Activated effector memory CD4-positive, alpha-beta T cell treated with anti-CD3 and anti-CD28 coated beads, Interleukin-2, amount 50 U/mL, for 16 hours (primary cell): Measurements from ENCODE around the gene DIP2C.
"Not testable (repeated sequence)": the region's sequence is repeated elsewhere in the genome, so short reads cannot be mapped to it uniquely, and the experiment has no call there.

Experiments
- DNase-seq: peaks from one replicate; pipeline ENCODE4 v3.0.0-alpha.2; 2020

DIP2C gene

GRCh38 chr10:397321-398068, 292.0 kb downstream of the DIP2C start:
- DNase-seq, result no peak

GRCh38 chr10:396535-397220, 292.8 kb downstream of the DIP2C start:
- DNase-seq, result no peak

GRCh38 chr10:396107-396506, 293.4 kb downstream of the DIP2C start:
- DNase-seq, result no peak

- no peak for DNase-seq
Measured at GRCh38 chr10:395665-396064, 293.8 kb downstream of the DIP2C start.

- not testable (repeated sequence) for DNase-seq
Measured at GRCh38 chr10:394439-395101, 294.9 kb downstream of the DIP2C start.

- DNase-seq, result no peak
Measured at GRCh38 chr10:393787-394438, 295.6 kb downstream of the DIP2C start.

GRCh38 chr10:393106-393745, 296.2 kb downstream of the DIP2C start:
- no peak for DNase-seq

GRCh38 chr10:392705-393037, 296.8 kb downstream of the DIP2C start:
- no peak for DNase-seq

GRCh38 chr10:391847-392704, 297.4 kb downstream of the DIP2C start:
- no peak for DNase-seq

- DNase-seq, result no peak
Measured at GRCh38 chr10:391305-391704, 298.2 kb downstream of the DIP2C start.

GRCh38 chr10:390449-391100, 298.9 kb downstream of the DIP2C start:
- DNase-seq, result no peak

GRCh38 chr10:389836-390448, 299.5 kb downstream of the DIP2C start:
- no peak for DNase-seq

- no peak for DNase-seq
Measured at GRCh38 chr10:389261-389790, 300.1 kb downstream of the DIP2C start.

- DNase-seq, result no peak
Measured at GRCh38 chr10:388661-389045, 300.8 kb downstream of the DIP2C start.

GRCh38 chr10:387909-388660, 301.4 kb downstream of the DIP2C start:
- DNase-seq, result no peak

- no peak for DNase-seq
Measured at GRCh38 chr10:387593-387891, 301.9 kb downstream of the DIP2C start.

GRCh38 chr10:386771-387592, 302.5 kb downstream of the DIP2C start:
- no peak for DNase-seq

- DNase-seq, result no peak
Measured at GRCh38 chr10:385571-386300, 303.7 kb downstream of the DIP2C start.
